ENCODE data around the gene UBE2S.
"Not testable (repeated sequence)": the region's sequence is repeated elsewhere in the genome, so short reads cannot be mapped to it uniquely, and the experiment has no call there.

Gene UBE2S

GRCh38 chr19:55407550-55407799, at the start of gene UBE2S:
Gene UBE2S (minus strand): TSS chr19:55407788. CDS start chr19:55407589, 199 bp downstream.
- DNase-seq (ENCODE audit: low read depth) = not testable (repeated sequence)

GRCh38 chr19:55456347-55456746, 48.8 kb upstream of the UBE2S start:
- DNase-seq (ENCODE audit: low read depth) = no peak

- no peak for DNase-seq (ENCODE audit: low read depth)
These were observed 48.1 kb upstream of the UBE2S start for GRCh38 chr19:55455576-55456235.

- DNase-seq (ENCODE audit: low read depth) = no peak
These were observed 47.2 kb upstream of the UBE2S start for GRCh38 chr19:55454787-55455243.

GRCh38 chr19:55453511-55454260, 46.1 kb upstream of the UBE2S start:
- DNase-seq (ENCODE audit: low read depth) = no peak

- DNase-seq (ENCODE audit: low read depth) = no peak
These were observed 45.3 kb upstream of the UBE2S start for GRCh38 chr19:55452749-55453346.

GRCh38 chr19:55451965-55452748, 44.6 kb upstream of the UBE2S start:
- no peak for DNase-seq (ENCODE audit: low read depth)

GRCh38 chr19:55451163-55451964, 43.8 kb upstream of the UBE2S start:
- no peak for DNase-seq (ENCODE audit: low read depth)

- DNase-seq (ENCODE audit: low read depth) = no peak
These were observed 41.9 kb upstream of the UBE2S start for GRCh38 chr19:55449469-55449868.

- DNase-seq (ENCODE audit: low read depth) = not testable (repeated sequence)
These were observed 40.5 kb upstream of the UBE2S start for GRCh38 chr19:55448175-55448490.

GRCh38 chr19:55447421-55448174, 40.0 kb upstream of the UBE2S start:
- no peak for DNase-seq (ENCODE audit: low read depth)

- DNase-seq (ENCODE audit: low read depth) = no peak
These were observed 38.5 kb upstream of the UBE2S start for GRCh38 chr19:55446060-55446459.

- no peak for DNase-seq (ENCODE audit: low read depth)
These were observed 37.1 kb upstream of the UBE2S start for GRCh38 chr19:55444646-55445045.

GRCh38 chr19:55443824-55444480, 36.4 kb upstream of the UBE2S start:
- no peak for DNase-seq (ENCODE audit: low read depth)

GRCh38 chr19:55443045-55443823, 35.6 kb upstream of the UBE2S start, which contains the start of gene SHISA7:
Gene SHISA7 (minus strand): TSS chr19:55443300. CDS start chr19:55442863, 437 bp downstream.
- DNase-seq (ENCODE audit: low read depth) = no peak

- DNase-seq (ENCODE audit: low read depth) = no peak
These were observed 34.9 kb upstream of the UBE2S start for GRCh38 chr19:55442372-55442961.

- no peak for DNase-seq (ENCODE audit: low read depth)
These were observed 34.2 kb upstream of the UBE2S start for GRCh38 chr19:55441692-55442321.

- no peak for DNase-seq (ENCODE audit: low read depth)
These were observed 33.7 kb upstream of the UBE2S start for GRCh38 chr19:55441319-55441691.

All from non-pigmented ciliary epithelial cell (primary cell).